KOPT-K1 (cell line): ENCODE measurements around the gene GNAZ.

Source experiments
- H3K27ac ChIP-seq: fragments of 200-600 bp; sonication (generic); 2 replicates; pipeline ENCODE4 v1.5.1; 2016; ENCODE audit warnings: antibody characterized with exemption, mild to moderate bottlenecking, low read depth, low read length; ENCODE audit not compliant: poor library complexity, severe bottlenecking
- H3K36me3 ChIP-seq: fragments of 200-600 bp; sonication (generic); 2 replicates; pipeline ENCODE4 v1.5.1; 2017; ENCODE audit warnings: antibody characterized with exemption, mild to moderate bottlenecking, low read length, moderate library complexity; ENCODE audit not compliant: insufficient read depth
- H3K9me3 ChIP-seq: fragments of 200-600 bp; sonication (generic); 2 replicates; pipeline ENCODE4 v1.5.1; 2017; ENCODE audit warnings: antibody characterized with exemption, low read length, mild to moderate bottlenecking; ENCODE audit not compliant: insufficient read depth, poor library complexity, severe bottlenecking

Gene GNAZ

DNA sequence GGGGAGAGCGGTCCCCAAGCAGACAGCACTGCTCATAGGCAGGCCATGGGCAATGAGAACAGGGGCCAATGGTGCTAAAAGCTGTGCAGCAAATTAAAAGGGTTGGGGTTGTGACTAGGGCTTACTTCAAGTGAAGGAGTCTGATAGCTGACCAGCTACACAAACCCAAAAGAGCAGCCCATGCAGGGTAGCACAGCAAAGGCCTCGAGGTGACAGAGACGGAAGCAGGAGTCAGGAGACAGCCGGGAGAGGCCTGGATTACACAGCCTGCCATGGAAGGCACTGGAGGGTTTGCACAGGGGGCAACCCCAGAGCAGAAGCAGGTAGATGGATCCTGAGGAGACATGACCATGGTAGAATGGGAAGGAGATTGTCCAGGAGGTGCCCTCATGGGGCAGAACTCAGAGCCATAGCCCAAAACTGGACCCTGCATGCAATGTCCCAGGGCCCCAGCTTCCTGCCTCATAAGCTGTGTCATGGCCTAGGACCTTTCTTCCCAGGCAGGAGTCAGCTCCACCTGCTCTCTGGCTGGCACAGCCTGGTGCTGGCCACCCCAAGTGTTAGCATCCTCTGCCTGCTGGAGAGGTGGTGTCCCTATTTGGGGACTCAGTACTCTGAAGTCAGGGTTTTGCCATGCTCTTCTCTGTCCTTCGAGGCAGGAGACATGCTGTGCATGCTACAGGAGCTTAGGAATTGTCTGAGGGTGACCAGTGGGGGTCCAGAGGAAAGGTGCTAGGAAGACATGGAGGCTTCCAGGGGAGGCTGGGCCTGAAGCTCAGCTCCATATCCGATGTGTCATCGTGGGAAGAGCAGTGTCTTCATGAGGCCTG is 38.1 kb downstream of the GNAZ start:
- no peak overlapping the region for H3K27ac ChIP-seq
- no peaks in the 10 kb centered on the region for H3K9me3 ChIP-seq
- H3K36me3 ChIP-seq = no peaks in the 10 kb centered on the region

DNA sequence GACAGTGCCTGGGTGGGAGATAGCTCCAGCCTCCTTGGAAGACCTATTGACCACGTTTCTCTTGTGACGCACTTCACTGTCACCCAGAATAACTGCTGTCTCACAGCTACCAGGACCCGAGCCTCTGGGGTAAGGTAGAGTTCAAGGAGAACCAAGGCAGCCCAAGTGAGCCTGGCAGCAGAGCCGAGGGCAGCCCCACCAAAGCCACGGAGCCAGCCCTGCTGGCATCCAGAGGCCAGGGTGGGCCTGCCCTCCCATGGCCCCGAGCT is 38.7 kb downstream of the GNAZ start:
- Histone ChIP-seq H3K9me3 (no peaks in the 10 kb centered on the region), H3K27ac (no peak overlapping the region), H3K36me3 (no peaks in the 10 kb centered on the region)

DNA sequence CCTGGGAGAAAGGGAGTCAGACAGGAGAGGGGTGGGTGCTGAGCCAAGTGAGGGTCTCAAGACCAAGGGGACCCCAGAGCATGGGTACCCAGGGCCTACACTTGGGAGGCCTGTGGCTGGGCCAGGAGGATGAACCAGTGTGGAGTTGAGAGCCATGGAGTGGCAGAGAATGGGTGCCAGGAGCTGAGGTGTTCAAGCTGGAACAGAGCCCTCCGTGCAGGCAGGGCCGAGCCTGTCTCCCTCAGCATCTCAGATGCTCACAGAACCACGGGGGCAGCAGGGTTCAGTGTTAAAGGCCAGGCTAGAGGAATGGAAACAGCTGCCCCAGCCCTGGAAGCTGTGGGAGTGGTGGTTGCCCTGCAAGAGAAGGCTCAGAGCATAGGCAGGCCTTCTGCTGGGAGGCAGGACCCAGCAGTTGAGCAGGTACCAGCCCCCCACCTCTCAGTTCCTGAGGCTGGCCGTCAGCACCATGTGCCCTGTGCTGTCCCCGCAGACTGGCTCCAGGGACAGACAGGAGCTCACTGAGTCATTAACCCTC is 39.2 kb downstream of the GNAZ start:
- Histone ChIP-seq H3K27ac (no peak overlapping the region), H3K36me3 (no peaks in the 10 kb centered on the region), H3K9me3 (no peaks in the 10 kb centered on the region)

DNA sequence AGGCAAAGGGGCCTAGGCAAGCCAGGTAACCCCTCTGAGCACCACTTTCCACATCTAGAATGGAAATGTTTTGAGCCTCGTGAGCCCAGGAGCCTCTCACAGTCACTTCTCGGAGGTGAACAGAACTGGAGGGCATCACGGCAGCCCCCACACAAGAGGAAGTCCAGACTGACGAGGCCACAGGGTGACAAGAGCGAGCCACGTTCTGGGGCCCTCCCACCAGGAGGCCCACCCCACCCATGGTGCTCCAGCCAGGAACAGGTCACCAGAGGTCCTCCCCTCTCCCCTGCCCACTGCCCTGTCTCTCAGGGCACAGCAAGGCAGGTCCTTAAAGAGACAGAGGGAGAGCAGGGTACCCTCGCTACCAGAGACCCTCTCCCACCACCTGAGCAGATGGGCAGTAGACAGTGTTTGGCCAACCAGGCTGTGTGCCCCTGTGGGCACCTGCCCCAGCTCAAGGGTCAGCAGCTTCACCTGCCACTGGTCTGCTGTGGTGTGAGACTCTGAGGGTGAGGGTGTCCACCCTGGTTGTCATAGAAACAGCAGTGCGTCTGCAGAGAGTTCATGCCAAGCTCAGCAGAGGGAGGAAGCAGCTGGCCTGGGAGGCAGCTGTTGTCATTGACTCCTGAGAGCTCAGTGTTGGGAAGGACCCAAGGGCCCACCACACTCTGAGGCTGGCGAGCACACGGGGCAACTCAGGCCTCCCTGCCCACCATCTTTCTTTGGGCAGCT is 40.0 kb downstream of the GNAZ start:
- no peaks in the 10 kb centered on the region for H3K36me3 ChIP-seq
- no peaks in the 10 kb centered on the region for H3K9me3 ChIP-seq
- no peak overlapping the region for H3K27ac ChIP-seq

GRCh38 chr22:23110922-23111527 is 40.7 kb downstream of the GNAZ start:
- H3K9me3 ChIP-seq = no peaks in the 10 kb centered on the region

DNA sequence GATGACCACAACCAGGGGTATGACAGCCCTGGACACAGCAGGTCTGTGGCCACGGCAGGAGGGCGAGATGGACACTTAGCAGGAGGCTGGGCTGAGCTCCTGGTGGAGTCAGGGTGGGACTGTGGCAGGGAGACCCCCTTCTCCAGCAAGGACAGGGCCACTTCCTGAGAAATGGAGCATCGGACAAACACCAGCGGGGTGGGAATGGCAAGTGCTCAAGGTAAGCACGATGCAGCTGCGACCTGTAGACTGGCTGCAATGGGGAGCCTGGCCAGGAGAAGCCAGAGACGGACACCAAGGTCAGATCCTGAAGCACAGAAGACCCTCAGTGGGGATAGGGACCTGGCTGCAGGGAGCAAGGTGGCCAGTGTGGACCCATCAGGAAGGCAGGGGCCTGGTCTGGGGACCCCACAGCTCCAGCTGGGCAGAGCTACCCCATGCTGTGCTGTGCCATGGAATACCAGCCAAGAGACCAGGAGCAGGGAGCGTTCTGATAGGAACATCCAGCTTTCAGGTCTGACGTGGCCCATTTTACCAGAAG is 42.2 kb downstream of the GNAZ start:
- no peaks in the 10 kb centered on the region for H3K9me3 ChIP-seq
- H3K27ac ChIP-seq = no peak overlapping the region
- H3K36me3 ChIP-seq = no peaks in the 10 kb centered on the region

More at GRCh38 chr22:23110922-23111527, 40.7 kb downstream of the GNAZ start:
- no peaks in the 10 kb centered on the region for H3K36me3 ChIP-seq
- H3K27ac ChIP-seq = no peak overlapping the region

- Histone ChIP-seq H3K27ac (no peak overlapping the region), H3K9me3 (no peaks in the 10 kb centered on the region), H3K36me3 (no peaks in the 10 kb centered on the region)
These were observed 42.9 kb downstream of the GNAZ start for GRCh38 chr22:23113067-23113846.

GRCh38 chr22:23113847-23114720 is 43.8 kb downstream of the GNAZ start:
- Histone ChIP-seq H3K9me3 (no peaks in the 10 kb centered on the region), H3K36me3 (no peaks in the 10 kb centered on the region), H3K27ac (no peak overlapping the region)

DNA sequence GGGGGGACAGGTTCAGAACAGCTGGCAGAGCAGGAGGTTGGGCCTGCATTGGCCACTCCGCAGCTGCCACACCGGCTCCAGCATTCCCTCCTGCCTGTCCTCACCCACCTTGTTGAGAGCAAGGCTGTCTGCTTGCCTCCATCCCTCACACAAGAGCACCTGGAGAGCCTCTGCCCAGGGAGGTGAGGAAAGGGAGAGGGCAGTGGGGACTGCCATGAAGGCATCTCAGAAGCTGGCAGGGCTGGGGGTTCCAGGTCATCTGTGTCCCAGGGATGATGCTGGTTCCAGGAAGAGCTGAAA is 44.4 kb downstream of the GNAZ start:
- Histone ChIP-seq H3K27ac (no peak overlapping the region), H3K36me3 (no peaks in the 10 kb centered on the region), H3K9me3 (no peaks in the 10 kb centered on the region)

DNA sequence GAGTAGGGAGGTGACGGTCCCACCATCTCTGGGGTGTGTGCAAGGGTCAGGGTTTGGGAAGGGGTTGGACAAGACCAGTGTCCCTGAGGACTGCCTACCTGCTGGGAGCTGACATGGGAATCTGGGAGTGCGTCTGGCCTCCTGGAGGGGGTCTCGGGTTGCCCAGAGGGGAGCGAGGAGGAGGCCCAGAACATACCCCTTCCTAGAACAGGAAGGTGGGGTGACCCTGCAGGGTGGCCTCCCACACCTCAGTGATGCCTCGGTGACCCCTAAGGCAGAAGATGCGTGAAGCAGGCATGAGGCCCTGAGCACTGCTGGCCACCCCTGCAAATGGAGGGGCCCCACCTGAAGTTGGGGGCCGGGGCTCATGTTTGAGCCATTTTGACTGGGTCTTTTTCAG is 45.0 kb downstream of the GNAZ start:
- Histone ChIP-seq H3K27ac (no peak overlapping the region), H3K9me3 (no peaks in the 10 kb centered on the region), H3K36me3 (no peaks in the 10 kb centered on the region)

DNA sequence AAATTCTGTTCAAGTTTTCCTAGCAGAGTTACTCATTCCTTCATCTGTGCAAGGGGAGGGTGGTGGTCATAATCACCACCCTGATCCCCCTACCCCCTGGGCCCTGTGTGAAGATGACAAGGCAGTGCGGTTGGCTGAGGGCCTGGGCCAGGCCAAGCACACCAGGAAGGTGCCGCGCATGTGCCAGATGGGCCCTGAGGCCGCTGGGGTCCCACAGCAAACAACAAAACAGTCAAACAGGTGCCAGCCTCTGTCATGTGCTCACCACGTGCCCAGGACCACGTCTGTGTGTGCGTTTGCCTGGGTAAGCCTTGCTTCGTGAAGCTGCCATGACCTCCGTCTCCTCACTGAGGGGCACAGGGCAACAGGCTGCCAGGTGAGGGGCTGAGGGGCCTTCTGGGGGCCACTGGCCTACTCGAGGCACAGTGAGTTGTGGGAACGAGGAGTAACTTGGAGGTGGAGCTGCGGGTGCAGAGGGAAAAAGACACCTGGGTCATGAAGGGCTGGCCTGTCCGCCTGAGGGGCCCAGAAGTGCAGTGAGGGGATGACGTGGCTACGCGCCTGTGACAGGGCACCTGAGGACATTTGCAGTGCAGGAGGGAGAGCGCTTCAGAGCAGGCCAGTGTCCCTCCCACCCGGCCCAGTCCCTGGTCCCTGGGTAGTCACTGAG is 45.6 kb downstream of the GNAZ start:
- Histone ChIP-seq H3K27ac (no peak overlapping the region), H3K9me3 (no peaks in the 10 kb centered on the region), H3K36me3 (no peaks in the 10 kb centered on the region)

DNA sequence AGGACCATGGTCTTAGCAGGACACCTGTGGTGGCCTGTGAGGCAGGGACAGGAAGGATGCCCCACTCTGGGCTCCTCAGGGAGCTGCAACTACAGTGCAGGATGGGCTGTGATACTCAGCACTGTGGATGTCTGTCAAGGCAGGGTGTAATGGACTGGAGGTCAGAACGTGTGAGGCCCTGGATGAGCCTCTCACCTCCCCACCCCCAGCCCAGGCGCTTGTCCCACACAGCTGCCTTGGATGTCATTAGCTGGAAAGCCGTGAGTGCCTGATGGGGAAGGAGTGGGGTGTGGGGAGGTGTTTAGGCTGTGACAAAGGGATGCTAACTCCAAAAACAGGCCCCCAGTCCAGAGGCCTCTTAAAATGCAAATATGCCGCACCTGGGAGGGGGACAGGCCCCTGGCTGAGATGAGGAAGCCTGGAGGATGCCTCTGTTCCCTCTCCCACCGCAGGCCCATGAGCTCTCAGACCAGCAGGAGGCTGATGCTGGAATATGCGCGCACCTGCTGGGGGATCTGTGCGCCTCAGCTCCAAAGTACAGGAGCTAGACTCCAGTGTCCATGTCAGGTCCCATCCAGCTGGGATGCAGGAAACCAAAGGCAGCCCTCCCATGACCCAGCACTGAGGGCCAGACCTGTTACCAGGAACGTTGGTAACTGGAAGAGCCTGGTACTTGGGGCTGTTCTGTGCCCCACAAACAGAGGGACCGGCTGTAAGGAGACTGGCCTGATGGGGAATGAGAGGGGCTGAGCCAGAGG is 46.4 kb downstream of the GNAZ start:
- Histone ChIP-seq H3K9me3 (no peaks in the 10 kb centered on the region), H3K27ac (no peak overlapping the region)

GRCh38 chr22:23117275-23117674 is 47.0 kb downstream of the GNAZ start:
- H3K27ac ChIP-seq = no peak overlapping the region
- H3K9me3 ChIP-seq = no peaks in the 10 kb centered on the region
- no peaks in the 10 kb centered on the region for H3K36me3 ChIP-seq

More for the DNA sequence above, 46.4 kb downstream of the GNAZ start:
- H3K36me3 ChIP-seq = no peaks in the 10 kb centered on the region
